ENCODE data around the gene PRKACG.

The PRKACG gene

DNA sequence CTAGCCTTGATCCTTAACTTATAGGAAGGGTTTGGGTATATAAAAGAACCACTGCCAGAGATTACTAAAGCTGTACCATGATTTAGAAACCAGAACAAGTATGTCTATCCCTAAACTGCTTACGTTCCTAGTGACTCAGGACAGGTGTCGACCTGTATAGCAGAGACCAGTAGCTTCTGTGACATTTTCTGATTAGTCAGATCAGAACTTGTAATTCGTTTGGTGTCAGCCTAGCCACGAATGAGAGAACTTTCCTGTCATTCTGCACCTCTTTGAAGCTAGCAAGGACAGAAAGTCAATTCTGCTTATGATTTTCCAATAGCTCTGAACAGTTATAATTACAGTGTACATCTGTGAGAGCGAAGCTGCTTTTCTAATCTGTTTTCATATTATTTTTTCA, 39.5 kb downstream of the PRKACG start:
- TF ChIP-seq, protein P1, sequence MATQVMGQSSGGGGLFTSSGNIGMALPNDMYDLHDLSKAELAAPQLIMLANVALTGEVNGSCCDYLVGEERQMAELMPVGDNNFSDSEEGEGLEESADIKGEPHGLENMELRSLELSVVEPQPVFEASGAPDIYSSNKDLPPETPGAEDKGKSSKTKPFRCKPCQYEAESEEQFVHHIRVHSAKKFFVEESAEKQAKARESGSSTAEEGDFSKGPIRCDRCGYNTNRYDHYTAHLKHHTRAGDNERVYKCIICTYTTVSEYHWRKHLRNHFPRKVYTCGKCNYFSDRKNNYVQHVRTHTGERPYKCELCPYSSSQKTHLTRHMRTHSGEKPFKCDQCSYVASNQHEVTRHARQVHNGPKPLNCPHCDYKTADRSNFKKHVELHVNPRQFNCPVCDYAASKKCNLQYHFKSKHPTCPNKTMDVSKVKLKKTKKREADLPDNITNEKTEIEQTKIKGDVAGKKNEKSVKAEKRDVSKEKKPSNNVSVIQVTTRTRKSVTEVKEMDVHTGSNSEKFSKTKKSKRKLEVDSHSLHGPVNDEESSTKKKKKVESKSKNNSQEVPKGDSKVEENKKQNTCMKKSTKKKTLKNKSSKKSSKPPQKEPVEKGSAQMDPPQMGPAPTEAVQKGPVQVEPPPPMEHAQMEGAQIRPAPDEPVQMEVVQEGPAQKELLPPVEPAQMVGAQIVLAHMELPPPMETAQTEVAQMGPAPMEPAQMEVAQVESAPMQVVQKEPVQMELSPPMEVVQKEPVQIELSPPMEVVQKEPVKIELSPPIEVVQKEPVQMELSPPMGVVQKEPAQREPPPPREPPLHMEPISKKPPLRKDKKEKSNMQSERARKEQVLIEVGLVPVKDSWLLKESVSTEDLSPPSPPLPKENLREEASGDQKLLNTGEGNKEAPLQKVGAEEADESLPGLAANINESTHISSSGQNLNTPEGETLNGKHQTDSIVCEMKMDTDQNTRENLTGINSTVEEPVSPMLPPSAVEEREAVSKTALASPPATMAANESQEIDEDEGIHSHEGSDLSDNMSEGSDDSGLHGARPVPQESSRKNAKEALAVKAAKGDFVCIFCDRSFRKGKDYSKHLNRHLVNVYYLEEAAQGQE (IDR thresholded peaks at IDR 0.05; ENCODE audit: insufficient read depth in 1 of 2, low read depth in 2 of 2, low read length in 2 of 2), result no peak
- TF ChIP-seq TAF1 (IDR thresholded peaks at IDR 0.05; ENCODE audit: borderline replicate concordance, insufficient read depth, low read length) (no peak), POLR2AphosphoS5 (IDR thresholded peaks at IDR 0.05; ENCODE audit: low read depth, low read length) (no peak), SIN3A (IDR thresholded peaks at IDR 0.05; ENCODE audit: borderline replicate concordance, insufficient read depth, low read length) (no peak), FOXP2 (optimal IDR thresholded peaks at IDR 0.05; ENCODE audit: borderline replicate concordance, extremely low read depth, extremely low read length, insufficient read depth) (no peak)

DNA sequence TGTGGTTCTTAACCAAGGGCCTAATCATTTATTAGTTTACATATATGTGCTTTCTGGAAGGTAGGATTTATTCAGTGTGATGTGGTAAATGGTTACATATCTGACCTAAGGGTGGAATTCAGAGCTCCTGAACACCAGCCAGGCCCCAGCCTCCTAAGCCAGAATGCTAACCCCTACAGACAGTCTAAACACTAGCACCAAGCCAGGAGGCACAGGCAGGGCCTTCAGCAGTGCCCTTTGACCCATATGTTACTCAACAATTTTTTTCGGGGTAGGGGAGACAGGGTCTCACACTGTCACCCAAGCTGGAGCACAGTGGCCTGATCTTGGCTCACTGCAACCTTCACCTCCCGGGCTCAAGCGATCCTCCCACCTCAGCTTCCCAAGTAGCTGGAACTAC, 40.3 kb downstream of the PRKACG start:
- TF ChIP-seq, protein P1 (IDR thresholded peaks at IDR 0.05; ENCODE audit: insufficient read depth in 1 of 2, low read depth in 2 of 2, low read length in 2 of 2), result no peak
- no peak for TF ChIP-seq SIN3A (IDR thresholded peaks at IDR 0.05; ENCODE audit: borderline replicate concordance, insufficient read depth, low read length)
- TF ChIP-seq POLR2AphosphoS5 (IDR thresholded peaks at IDR 0.05; ENCODE audit: low read depth, low read length), result no peak
- no peak for TF ChIP-seq TAF1 (IDR thresholded peaks at IDR 0.05; ENCODE audit: borderline replicate concordance, insufficient read depth, low read length)
- TF ChIP-seq FOXP2 (optimal IDR thresholded peaks at IDR 0.05; ENCODE audit: borderline replicate concordance, extremely low read depth, extremely low read length, insufficient read depth), result no peak

DNA sequence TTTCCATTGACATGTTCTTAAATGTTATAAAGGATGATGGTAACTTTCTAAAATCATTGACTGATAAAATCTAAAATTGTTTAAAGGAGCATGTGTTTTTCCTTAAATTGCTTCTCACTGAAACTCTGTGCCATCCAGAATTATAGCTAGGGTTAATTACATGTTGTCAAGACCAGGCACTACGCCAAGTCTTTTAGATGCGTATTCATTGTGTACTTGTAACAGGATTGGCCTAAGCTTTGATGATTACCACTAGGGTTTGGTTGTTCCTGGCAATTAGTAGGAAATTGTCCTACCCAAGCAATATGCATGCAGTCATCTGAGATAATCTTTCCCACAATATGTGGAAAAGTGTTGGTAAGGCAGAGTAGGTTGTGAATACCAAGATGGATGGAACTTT, 43.8 kb downstream of the PRKACG start:
- TF ChIP-seq POLR2AphosphoS5 (IDR thresholded peaks at IDR 0.05; ENCODE audit: low read depth, low read length), result no peak

DNA sequence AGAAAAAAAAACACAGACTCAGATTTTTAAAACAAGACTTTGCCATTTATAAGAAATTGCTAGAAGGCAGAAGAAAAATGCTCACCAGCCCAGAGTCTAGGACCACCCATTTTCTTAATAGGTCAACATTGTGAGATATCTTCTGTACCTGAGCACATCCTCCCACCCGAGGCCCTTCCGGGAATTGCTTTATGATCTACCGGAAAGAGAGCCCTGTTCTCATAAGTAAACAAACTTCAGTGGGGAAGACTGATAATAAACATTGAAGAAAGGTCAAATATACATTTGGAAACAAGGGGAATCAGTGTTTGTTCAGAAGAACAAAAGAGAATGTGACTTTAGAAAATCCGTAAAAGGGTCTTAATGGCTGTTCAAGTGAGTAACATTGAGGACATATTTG, 44.4 kb downstream of the PRKACG start:
- no peak for TF ChIP-seq SIN3A (IDR thresholded peaks at IDR 0.05; ENCODE audit: borderline replicate concordance, insufficient read depth, low read length)
- no peak for TF ChIP-seq FOXP2 (optimal IDR thresholded peaks at IDR 0.05; ENCODE audit: borderline replicate concordance, extremely low read depth, extremely low read length, insufficient read depth)

DNA sequence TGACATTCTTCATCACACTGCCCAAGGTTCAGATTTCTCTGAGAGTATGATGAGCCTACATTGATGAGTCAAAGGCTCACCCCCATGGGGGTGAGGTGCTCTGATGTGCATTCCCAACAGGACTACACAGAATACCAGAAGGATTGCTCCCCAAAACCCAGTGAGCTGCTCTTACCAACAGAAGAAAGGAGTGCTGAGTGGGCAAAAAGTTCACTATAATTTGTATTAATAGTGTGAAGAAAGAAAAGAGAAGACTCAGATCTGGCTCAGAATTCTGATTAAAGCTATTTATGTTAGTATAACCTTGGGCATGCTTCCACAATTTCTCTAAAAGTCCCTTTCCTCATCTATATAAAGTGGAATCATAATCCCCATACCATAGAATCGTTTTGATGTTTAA, 46.1 kb downstream of the PRKACG start:
- no peak for TF ChIP-seq POLR2AphosphoS5 (IDR thresholded peaks at IDR 0.05; ENCODE audit: low read depth, low read length)
- TF ChIP-seq, protein P1 (IDR thresholded peaks at IDR 0.05; ENCODE audit: insufficient read depth in 1 of 2, low read depth in 2 of 2, low read length in 2 of 2), result no peak
- no peak for TF ChIP-seq TAF1 (IDR thresholded peaks at IDR 0.05; ENCODE audit: borderline replicate concordance, insufficient read depth, low read length)
- TF ChIP-seq SIN3A (IDR thresholded peaks at IDR 0.05; ENCODE audit: borderline replicate concordance, insufficient read depth, low read length), result no peak
- no peak for TF ChIP-seq FOXP2 (optimal IDR thresholded peaks at IDR 0.05; ENCODE audit: borderline replicate concordance, extremely low read depth, extremely low read length, insufficient read depth)

DNA sequence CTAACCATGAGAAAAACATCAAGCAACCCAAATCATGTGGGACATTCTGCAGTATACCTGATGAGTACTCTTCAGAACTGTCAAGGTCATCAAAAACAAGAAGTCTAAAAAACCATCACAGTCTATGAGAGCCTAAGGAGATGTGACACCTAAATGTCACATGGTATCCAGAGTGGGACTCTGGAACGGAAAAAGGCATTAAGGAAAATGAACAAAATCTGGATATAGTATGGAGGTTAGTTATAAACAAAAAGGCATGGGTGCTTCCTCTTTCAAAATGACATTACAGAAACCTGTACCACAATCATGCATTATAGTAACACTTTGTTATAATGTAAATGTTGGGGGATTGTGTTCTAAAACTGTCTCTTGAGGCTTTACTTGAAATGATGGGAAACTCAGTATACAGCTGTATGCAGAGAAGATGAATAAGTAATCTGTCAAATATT, 47.4 kb downstream of the PRKACG start:
- TF ChIP-seq, protein P1 (IDR thresholded peaks at IDR 0.05; ENCODE audit: insufficient read depth in 1 of 2, low read depth in 2 of 2, low read length in 2 of 2), result no peak
- TF ChIP-seq SIN3A (IDR thresholded peaks at IDR 0.05; ENCODE audit: borderline replicate concordance, insufficient read depth, low read length), result no peak
- no peak for TF ChIP-seq TAF1 (IDR thresholded peaks at IDR 0.05; ENCODE audit: borderline replicate concordance, insufficient read depth, low read length)
